Mesenchymal stem cell (in vitro differentiated cells and primary cell): ENCODE results near the gene PRKAG1.
A peak's percentile ranks its signal among the peaks of the same experiment; 100 is the strongest.

Source experiments
- DNase-seq: peaks from one replicate; pipeline ENCODE4 v3.0.0-alpha.2; 2013
- H2AFZ ChIP-seq: one replicate; pipeline ENCODE4 v1.6.1; 2013; ENCODE audit warnings: low read depth, mild to moderate bottlenecking, control low read depth, inconsistent platforms, low read length, moderate library complexity
- H2AK5ac ChIP-seq: 2 replicates; pipeline ENCODE4 v1.6.1; 2013; ENCODE audit warnings: low read length, moderate library complexity, mild to moderate bottlenecking, inconsistent platforms; ENCODE audit not compliant: severe bottlenecking
- H2BK120ac ChIP-seq: one replicate; pipeline ENCODE4 v1.6.1; 2013; ENCODE audit warnings: low read depth, mild to moderate bottlenecking, inconsistent platforms, low read length, moderate library complexity
- H2BK12ac ChIP-seq, 2 experiments: one replicate each; pipeline ENCODE4 v1.6.1; 2013; ENCODE audit warnings: inconsistent platforms in 2 of 2, low read length in 2 of 2, mild to moderate bottlenecking in 2 of 2, moderate library complexity in 2 of 2, control low read depth in 1 of 2
- H2BK15ac ChIP-seq: one replicate; pipeline ENCODE4 v1.6.1; 2013; ENCODE audit warnings: mild to moderate bottlenecking, low read depth, inconsistent platforms; ENCODE audit not compliant: poor library complexity, severe bottlenecking
- H2BK5ac ChIP-seq: 2 replicates; pipeline ENCODE4 v1.6.1; 2013; ENCODE audit warnings: low read depth, mild to moderate bottlenecking, low read length, control low read depth, inconsistent platforms; ENCODE audit not compliant: poor library complexity, severe bottlenecking
- H3K14ac ChIP-seq, 2 experiments: one replicate each; pipeline ENCODE4 v1.6.1; 2013; ENCODE audit warnings: inconsistent platforms in 2 of 2, low read length in 2 of 2, control low read depth in 1 of 2, mild to moderate bottlenecking in 1 of 2, moderate library complexity in 1 of 2
- H3K18ac ChIP-seq, 2 experiments: one replicate each; pipeline ENCODE4 v1.6.1; 2013; ENCODE audit warnings: inconsistent platforms in 2 of 2, low read length in 2 of 2, control low read depth in 1 of 2, low read depth in 1 of 2, mild to moderate bottlenecking in 1 of 2
- H3K23ac ChIP-seq, 2 experiments: one replicate each; pipeline ENCODE4 v1.6.1; 2013; ENCODE audit warnings: inconsistent platforms in 2 of 2, low read length in 2 of 2, mild to moderate bottlenecking in 2 of 2, moderate library complexity in 2 of 2, control low read depth in 1 of 2
- H3K27ac ChIP-seq: 2 replicates; pipeline ENCODE4 v1.5.1; 2013; ENCODE audit warnings: mild to moderate bottlenecking, moderate library complexity, low read length, control low read depth, inconsistent platforms; ENCODE audit not compliant: poor library complexity, severe bottlenecking
- H3K27me3 ChIP-seq, 2 experiments: 2 replicates each; pipeline versions ENCODE4 v1.6.1 to v1.7.0; 2013; ENCODE audit warnings: low read length in 2 of 2, mild to moderate bottlenecking in 2 of 2, moderate library complexity in 2 of 2, control low read depth in 1 of 2, inconsistent platforms in 1 of 2; ENCODE audit not compliant: control insufficient read depth in 1 of 2, insufficient read depth in 1 of 2
- H3K36me3 ChIP-seq, 2 experiments: 2 replicates each; pipeline versions ENCODE4 v1.6.1 to v1.7.0; 2013; ENCODE audit warnings: low read length in 2 of 2, control low read depth in 1 of 2, inconsistent platforms in 1 of 2, low read depth in 1 of 2, mild to moderate bottlenecking in 1 of 2; ENCODE audit not compliant: insufficient read depth in 2 of 2, control insufficient read depth in 1 of 2
- H3K4ac ChIP-seq, 2 experiments: one replicate each; pipeline ENCODE4 v1.6.1; 2013; ENCODE audit warnings: inconsistent platforms in 2 of 2, low read length in 2 of 2, mild to moderate bottlenecking in 2 of 2, moderate library complexity in 2 of 2, control low read depth in 1 of 2, low read depth in 1 of 2
- H3K4me1 ChIP-seq: 2 replicates; pipeline ENCODE4 v1.6.1; 2013; ENCODE audit warnings: low read depth, low read length, control low read depth; ENCODE audit not compliant: control insufficient read depth, insufficient read depth
- H3K4me2 ChIP-seq: 2 replicates; pipeline ENCODE4 v1.6.1; 2013; ENCODE audit warnings: low read length, mild to moderate bottlenecking, inconsistent platforms; ENCODE audit not compliant: poor library complexity, severe bottlenecking
- H3K4me3 ChIP-seq, 2 experiments: 2 replicates each; pipeline versions ENCODE4 v1.5.1 to v1.7.0; 2013; ENCODE audit warnings: low read length in 2 of 2, mild to moderate bottlenecking in 2 of 2, control low read depth in 1 of 2, low read depth in 1 of 2; ENCODE audit not compliant: insufficient read depth in 1 of 2
- H3K79me1 ChIP-seq: replicated peaks from 2 replicates; pipeline ENCODE4 v1.6.1; 2013; ENCODE audit warnings: mild to moderate bottlenecking, control low read depth, low read length, inconsistent platforms; ENCODE audit not compliant: poor library complexity, severe bottlenecking
- H3K9ac ChIP-seq: 2 replicates; pipeline ENCODE4 v1.7.0; 2013; ENCODE audit warnings: mild to moderate bottlenecking, low read length, moderate library complexity
- H3K9me3 ChIP-seq: 2 replicates; pipeline ENCODE4 v1.7.0; 2013; ENCODE audit warnings: mild to moderate bottlenecking, low read length; ENCODE audit not compliant: control insufficient read depth
- H4K8ac ChIP-seq: one replicate; pipeline ENCODE4 v1.6.1; 2013; ENCODE audit warnings: inconsistent platforms, mild to moderate bottlenecking, low read length, moderate library complexity
- H4K91ac ChIP-seq: one replicate; pipeline ENCODE4 v1.6.1; 2013; ENCODE audit warnings: mild to moderate bottlenecking, low read length, inconsistent platforms
- WGBS: methylation state at CpG from one replicate; pipeline ENCODE4 v1.1.7; 2013; ENCODE audit warnings: mixed read lengths; 5-methylcytosine and 5-hydroxymethylcytosine counted together

Gene PRKAG1

GRCh38 chr12:48958049-48958388 is 60.6 kb downstream of the PRKAG1 start:
- Histone ChIP-seq H3K18ac (no peak overlapping the region), H3K4ac (no peak overlapping the region), H2AK5ac (no peak overlapping the region), H3K4me1 (peaks cover 8% of the 10 kb centered on the region), H2BK5ac (no peak overlapping the region), H2BK15ac (no peak overlapping the region), H3K14ac (no peak overlapping the region), H3K36me3 (peaks cover 3 to 19% of the 10 kb centered on the region in 2 experiments), H3K4me2 (peak overlapping the region; percentile 70), H2BK12ac (no peak overlapping the region), H3K4me3 (peak overlapping the region in 1 of 2 experiments; percentile 84), H2BK120ac (no peak overlapping the region), H3K9ac (peak overlapping the region; percentile 85), H3K27me3 (peaks cover 9 to 12% of the 10 kb centered on the region in 2 experiments), H2AFZ (no peak overlapping the region), H3K23ac (no peak overlapping the region), H3K9me3 (no peaks in the 10 kb centered on the region), H4K8ac (no peak overlapping the region), H3K27ac (no peak overlapping the region), H4K91ac (no peak overlapping the region), H3K79me1 (no peaks in the 10 kb centered on the region)
- no peak for DNase-seq
- 89% methylated on average over 1 of the region's 3 CpGs for WGBS

- H3K4me3 ChIP-seq, result peak within 1 kb of the TSS; percentile 84 to 97
- H2AFZ ChIP-seq, result peak within 1 kb of the TSS; percentile 75
- WGBS, result under 1% methylated on average over 53 of the region's 58 CpGs
- H3K27ac ChIP-seq, result peak within 1 kb of the TSS; percentile 81
- peaks cover 8% of the 10 kb centered on the region for H3K4me1 ChIP-seq
- peak within 1 kb of the TSS; percentile 90 for H2BK5ac ChIP-seq
- no peaks in the 10 kb centered on the region for H3K9me3 ChIP-seq
- peak within 1 kb of the TSS; percentile 71 for H2BK120ac ChIP-seq
- peak within 1 kb of the TSS; percentile 91 for H4K91ac ChIP-seq
- peaks cover 6 to 25% of the 10 kb centered on the region in 2 experiments for H3K36me3 ChIP-seq
- peak within 1 kb of the TSS; percentile 99 for H3K4ac ChIP-seq
- peaks cover 7 to 12% of the 10 kb centered on the region in 2 experiments for H3K27me3 ChIP-seq
- H3K23ac ChIP-seq, result peak within 1 kb of the TSS in 1 of 2 experiments; percentile 37
- peak within 1 kb of the TSS; percentile 59 for H4K8ac ChIP-seq
- peak within 1 kb of the TSS; percentile 25 to 95 for H3K14ac ChIP-seq
- H3K4me2 ChIP-seq, result peak within 1 kb of the TSS; percentile 70
- H3K18ac ChIP-seq, result peak within 1 kb of the TSS; percentile 97 to 98
- DNase-seq, result peak; percentile 94
- H2BK12ac ChIP-seq, result no peak within 1 kb of the TSS
- H2BK15ac ChIP-seq, result peak within 1 kb of the TSS; percentile 95
- H3K79me1 ChIP-seq, result no peaks in the 10 kb centered on the region
- peak within 1 kb of the TSS; percentile 31 for H2AK5ac ChIP-seq
- H3K9ac ChIP-seq, result peak within 1 kb of the TSS; percentile 85
Observed at GRCh38 chr12:48957141-48958048, 61.2 kb downstream of the PRKAG1 start, which contains the start of gene ARF3. ARF3 (minus strand) TSS chr12:48957487; CDS start chr12:48941095, 16,392 bp downstream.

- H3K23ac ChIP-seq, result no peak overlapping the region
- peak overlapping the region; percentile 85 for H3K9ac ChIP-seq
- DNase-seq, result peak; percentile 99
- peak overlapping the region; percentile 59 for H4K8ac ChIP-seq
- H2BK12ac ChIP-seq, result no peak overlapping the region
- H3K79me1 ChIP-seq, result no peaks in the 10 kb centered on the region
- no peak overlapping the region for H2AK5ac ChIP-seq
- peak overlapping the region; percentile 84 to 97 for H3K4me3 ChIP-seq
- H3K18ac ChIP-seq, result peak overlapping the region; percentile 97 to 98
- no peaks in the 10 kb centered on the region for H3K9me3 ChIP-seq
- H3K27ac ChIP-seq, result peak overlapping the region; percentile 81
- H2BK15ac ChIP-seq, result no peak overlapping the region
- peak overlapping the region; percentile 90 for H2BK5ac ChIP-seq
- H3K4me2 ChIP-seq, result peak overlapping the region; percentile 48
- WGBS, result under 1% methylated on average over 26 of the region's 29 CpGs
- H3K27me3 ChIP-seq, result peaks cover 5 to 11% of the 10 kb centered on the region in 2 experiments
- peak overlapping the region; percentile 99 for H3K4ac ChIP-seq
- peak overlapping the region; percentile 25 to 95 for H3K14ac ChIP-seq
- H4K91ac ChIP-seq, result peak overlapping the region; percentile 91
- peaks cover 8% of the 10 kb centered on the region for H3K4me1 ChIP-seq
- peaks cover 9 to 31% of the 10 kb centered on the region in 2 experiments for H3K36me3 ChIP-seq
- H2AFZ ChIP-seq, result peak overlapping the region; percentile 75
- peak overlapping the region; percentile 71 for H2BK120ac ChIP-seq
Observed at GRCh38 chr12:48956279-48957140, 62.1 kb downstream of the PRKAG1 start.
